IMR-90 (cell line): ENCODE measurements around the gene NDUFV2. TPM values are rescaled to one million over a fixed set of nuclear protein-coding genes. Genes with fewer than 3 reads are reported as not detected.

Source experiments
- ATAC-seq: fragments of 200-7000 bp; cut with Tn5 transposase; 2 replicates; pipeline ENCODE4 v1.9.1; 2020; ENCODE audit warnings: low read depth, mild to moderate bottlenecking, moderate library complexity
- BruUV-seq: library from RNA; stranded (reverse); fragments of 400-500 nt; replicated peaks from 2 replicates; lab custom pipeline; 2021; lab: Mats Ljungman, UMichigan
- CTCF ChIA-PET: fragments of 300-600 bp; formaldehyde crosslinking; extraction: SDS; loops from one replicate; lab custom pipeline; 2021; ENCODE audit warnings: antibody characterized with exemption; lab: Yijun Ruan, JAX
- POLR2A ChIA-PET: fragments of 300-600 bp; sonication (Branson Sonifier 250); formaldehyde crosslinking; loops from one replicate; lab custom pipeline; 2022; ENCODE audit warnings: antibody characterized with exemption; ENCODE audit not compliant: unreplicated experiment; lab: Charles Lee
- DNase-seq: peaks from one replicate; pipeline ENCODE4 v3.0.0; 2013
- H2AFZ ChIP-seq: replicated peaks from 2 replicates; pipeline ENCODE3; 2013; ENCODE audit warnings: low read length, mild to moderate bottlenecking; ENCODE audit not compliant: poor library complexity
- H2AK5ac ChIP-seq: 2 replicates; pipeline ENCODE4 v1.6.1; 2013; ENCODE audit warnings: low read depth, low read length, inconsistent platforms
- H2AK9ac ChIP-seq: replicated peaks from 2 replicates; pipeline ENCODE3; 2013; ENCODE audit warnings: mild to moderate bottlenecking, low read depth, low read length, moderate library complexity; ENCODE audit not compliant: poor library complexity
- H2BK120ac ChIP-seq: 2 replicates; pipeline ENCODE4 v1.6.1; 2013; ENCODE audit warnings: low read depth, low read length, inconsistent platforms
- H2BK15ac ChIP-seq: 3 replicates; pipeline ENCODE4 v1.6.1; 2013; ENCODE audit warnings: low read depth, low read length, inconsistent platforms
- H2BK20ac ChIP-seq: 2 replicates; pipeline ENCODE4 v1.6.1; 2013; ENCODE audit warnings: low read depth, mild to moderate bottlenecking, inconsistent platforms, low read length, moderate library complexity
- H2BK5ac ChIP-seq: 2 replicates; pipeline ENCODE4 v1.6.1; 2013; ENCODE audit warnings: mild to moderate bottlenecking, low read depth, low read length, inconsistent platforms; ENCODE audit not compliant: poor library complexity, severe bottlenecking
- H3K14ac ChIP-seq: replicated peaks from 2 replicates; pipeline ENCODE4 v1.6.1; 2013; ENCODE audit warnings: low read depth, low read length, inconsistent platforms
- H3K18ac ChIP-seq: 2 replicates; pipeline ENCODE4 v1.6.1; 2013; ENCODE audit warnings: low read depth, low read length, control low read depth
- H3K23ac ChIP-seq: 2 replicates; pipeline ENCODE4 v1.6.1; 2013; ENCODE audit warnings: low read depth, low read length, inconsistent platforms
- H3K27ac ChIP-seq: 2 replicates; pipeline ENCODE4 v1.5.1; 2013; ENCODE audit warnings: mild to moderate bottlenecking, control low read depth, low read length; ENCODE audit not compliant: insufficient read depth
- H3K27me3 ChIP-seq: 2 replicates; pipeline ENCODE4 v1.6.1; 2013; ENCODE audit warnings: low read length; ENCODE audit not compliant: control insufficient read depth, insufficient read depth
- H3K36me3 ChIP-seq: 2 replicates; pipeline ENCODE4 v1.6.1; 2013; ENCODE audit warnings: low read length, mixed read lengths; ENCODE audit not compliant: control insufficient read depth, insufficient read depth
- H3K4ac ChIP-seq: 2 replicates; pipeline ENCODE4 v1.6.1; 2013; ENCODE audit warnings: low read depth, low read length, inconsistent platforms
- H3K4me1 ChIP-seq: 2 replicates; pipeline ENCODE4 v1.6.1; 2013; ENCODE audit warnings: low read length, mixed read lengths; ENCODE audit not compliant: control insufficient read depth, insufficient read depth
- H3K4me2 ChIP-seq: 2 replicates; pipeline ENCODE4 v1.6.1; 2013; ENCODE audit warnings: low read depth, mild to moderate bottlenecking, control low read depth, low read length, moderate library complexity
- H3K4me3 ChIP-seq: 2 replicates; pipeline ENCODE4 v1.5.1; 2013; ENCODE audit warnings: low read depth, mild to moderate bottlenecking, control low read depth, low read length, moderate library complexity; ENCODE audit not compliant: insufficient read depth
- H3K56ac ChIP-seq: 2 replicates; pipeline ENCODE4 v1.6.1; 2013; ENCODE audit warnings: low read length, inconsistent platforms; ENCODE audit not compliant: insufficient read depth; ENCODE audit errors: extremely low read depth
- H3K79me1 ChIP-seq, 2 experiments: 2 replicates each; pipeline ENCODE4 v1.6.1; 2013; ENCODE audit warnings: low read length in 2 of 2, inconsistent platforms in 1 of 2, low read depth in 1 of 2
- H3K9ac ChIP-seq: 2 replicates; pipeline ENCODE4 v1.6.1; 2013; ENCODE audit warnings: low read depth, low read length, control low read depth
- H3K9me1 ChIP-seq: 2 replicates; pipeline ENCODE4 v1.6.1; 2013; ENCODE audit warnings: low read length, inconsistent platforms; ENCODE audit not compliant: insufficient read depth
- H3K9me3 ChIP-seq: 2 replicates; pipeline ENCODE4 v1.6.1; 2013; ENCODE audit warnings: low read length; ENCODE audit not compliant: control insufficient read depth, insufficient read depth
- H4K20me1 ChIP-seq: 2 replicates; pipeline ENCODE4 v1.6.1; 2013; ENCODE audit warnings: low read length, inconsistent platforms; ENCODE audit not compliant: insufficient read depth
- H4K5ac ChIP-seq: 2 replicates; pipeline ENCODE4 v1.6.1; 2013; ENCODE audit warnings: mild to moderate bottlenecking, low read depth, low read length, control low read depth
- H4K8ac ChIP-seq, 2 experiments: 2 replicates each; pipeline ENCODE4 v1.6.1; 2013; ENCODE audit warnings: low read depth in 2 of 2, low read length in 2 of 2, control low read depth in 1 of 2, inconsistent platforms in 1 of 2
- H4K91ac ChIP-seq: 2 replicates; pipeline ENCODE4 v1.6.1; 2013; ENCODE audit warnings: low read depth, low read length, inconsistent platforms; ENCODE audit not compliant: insufficient read depth
- BHLHE40 ChIP-seq: fragments of 150-350 bp; IDR thresholded peaks from 2 replicates; pipeline ENCODE4 v1.6.1; 2016; ENCODE audit warnings: mild to moderate bottlenecking, low read depth, low read length
- CEBPB ChIP-seq: IDR thresholded peaks from 2 replicates; pipeline ENCODE4 v1.6.1; 2012; ENCODE audit warnings: low read depth, low read length, improper control_type of control experiment
- CHD1 ChIP-seq: IDR thresholded peaks from 2 replicates; pipeline ENCODE4 v1.6.1; 2012; ENCODE audit warnings: low read depth, low read length, improper control_type of control experiment
- FOS ChIP-seq: fragments of 150-350 bp; IDR thresholded peaks from 2 replicates; pipeline ENCODE4 v1.6.1; 2016; ENCODE audit warnings: low read depth, low read length
- MAFK ChIP-seq: IDR thresholded peaks from 2 replicates; pipeline ENCODE4 v1.6.1; 2012; ENCODE audit warnings: low read depth, low read length, improper control_type of control experiment
- MAZ ChIP-seq: IDR thresholded peaks from 2 replicates; pipeline ENCODE4 v1.6.1; 2012; ENCODE audit warnings: low read depth, mild to moderate bottlenecking, low read length, improper control_type of control experiment, moderate library complexity, borderline replicate concordance
- MXI1 ChIP-seq: IDR thresholded peaks from 2 replicates; pipeline ENCODE4 v1.6.1; 2012; ENCODE audit warnings: low read depth, mild to moderate bottlenecking, low read length, moderate library complexity, borderline replicate concordance
- NFE2L2 ChIP-seq: fragments of 150-350 bp; IDR thresholded peaks from 2 replicates; pipeline ENCODE4 v1.6.1; 2016; ENCODE audit warnings: low read depth, mild to moderate bottlenecking, low read length
- POLR2A ChIP-seq: IDR thresholded peaks from 2 replicates; pipeline ENCODE4 v1.6.1; 2012; ENCODE audit warnings: mild to moderate bottlenecking, low read depth, low read length
- RAD21 ChIP-seq: IDR thresholded peaks from 2 replicates; pipeline ENCODE4 v1.6.1; 2012; ENCODE audit warnings: low read length, improper control_type of control experiment
- RCOR1 ChIP-seq: IDR thresholded peaks from 2 replicates; pipeline ENCODE4 v1.6.1; 2012; ENCODE audit warnings: mild to moderate bottlenecking, low read length, improper control_type of control experiment; ENCODE audit not compliant: insufficient replicate concordance
- RFX5 ChIP-seq: IDR thresholded peaks from 2 replicates; pipeline ENCODE4 v1.8.0; 2012; ENCODE audit warnings: low read depth, mild to moderate bottlenecking, low read length, moderate library complexity
- SMC3 ChIP-seq: fragments of 150-350 bp; IDR thresholded peaks from 2 replicates; pipeline ENCODE4 v1.6.1; 2016; ENCODE audit warnings: low read depth, mild to moderate bottlenecking, antibody characterized with exemption, low read length, moderate library complexity
- WGBS, 2 experiments: methylation state at CpG; one replicate each; pipeline versions ENCODE4 v1.1.5 to v1.1.7; 2013; ENCODE audit warnings: missing lambda C conversion rate in 2 of 2; ENCODE audit not compliant: insufficient read length in 1 of 2; ENCODE audit errors: extremely low coverage in 2 of 2; 5-methylcytosine and 5-hydroxymethylcytosine counted together
- dilution Hi-C: fragments of 300-500 bp; cut with HindIII; formaldehyde crosslinking; loops from one replicate; pipeline ENCODE4 v1.14.3; 2018; ENCODE audit warnings: low sequenced_read_pairs; ENCODE audit not compliant: unreplicated experiment
- in situ Hi-C: fragments of 300-500 bp; cut with MboI; formaldehyde crosslinking; loops from 3 replicates; pipeline ENCODE4 v1.14.3; 2019; ENCODE audit warnings: low sequenced_read_pairs, inconsistent platforms, mixed read lengths
- intact Hi-C: fragments of 100-400 bp; cut with micrococcal nuclease; formaldehyde crosslinking; loops from 2 replicates; pipeline ENCODE4 v1.10.0; 2022
- polyA plus RNA-seq, 3 experiments: library from polyadenylated mRNA; depleted of rRNA; stranded (reverse); fragments of >200 nt; gene quantifications; 2 replicates each; pipeline ENCODE4 v1.2.3, GENCODE V29; 2012; ENCODE audit warnings: low replicate concordance in 1 of 3
- total RNA-seq: library from RNA; depleted of rRNA; stranded (reverse); fragments of >200 nt; gene quantifications from 2 replicates; pipeline ENCODE4 v1.2.3, GENCODE V29; 2012
- TF ChIP-seq, protein P1 (sequence below): conservative IDR thresholded peaks from 2 replicates; pipeline ENCODE4 v1.5.1; 2012; ENCODE audit warnings: mild to moderate bottlenecking, low read depth, low read length, improper control_type of control experiment
- TF ChIP-seq, protein P2 (sequence below): fragments of 150-350 bp; IDR thresholded peaks from 2 replicates; pipeline ENCODE4 v1.6.1; 2017; ENCODE audit warnings: mild to moderate bottlenecking, antibody characterized with exemption, low read length, low read depth
- TF ChIP-seq, protein P3 (sequence below): fragments of 150-350 bp; IDR thresholded peaks from 2 replicates; pipeline ENCODE4 v1.6.1; 2016; ENCODE audit warnings: low read depth, mild to moderate bottlenecking, low read length, moderate library complexity, borderline replicate concordance

NDUFV2 gene
- total and polyA plus RNA-seq, 2 of the 4 experiments (the other 2 are of a cell fraction), result 106 to 126 TPM

DNA sequence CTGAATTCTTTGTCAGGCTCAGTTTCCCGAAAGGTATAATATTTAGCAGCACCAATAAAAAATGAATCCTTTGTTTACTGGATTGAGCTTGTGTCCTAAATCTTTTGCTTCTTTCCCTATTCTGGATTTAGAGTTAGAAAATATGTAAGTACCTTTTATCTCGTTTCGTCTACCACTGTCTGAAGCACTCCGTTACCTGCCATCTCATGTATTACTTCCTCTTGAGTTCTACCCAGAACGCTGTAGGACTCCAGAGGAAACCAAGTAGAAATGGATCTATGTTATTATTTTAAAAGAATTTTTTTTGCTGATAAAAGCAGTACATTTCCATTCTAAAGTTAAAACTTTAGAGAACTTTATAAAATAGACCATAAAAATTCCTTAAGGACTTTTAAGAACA is 47.6 kb downstream of the NDUFV2 start:
- H3K9ac ChIP-seq, result no peak overlapping the region
- no TSS peak for BruUV-seq
- H3K27me3 ChIP-seq, result no peaks in the 10 kb centered on the region
- ATAC-seq (no peak), DNase-seq (no peak)
- H3K4me2 ChIP-seq, result no peak overlapping the region
- H2BK120ac ChIP-seq, result no peak overlapping the region
- H3K27ac ChIP-seq, result no peak overlapping the region
- H3K4me3 ChIP-seq, result no peak overlapping the region
- no peak overlapping the region for H3K56ac ChIP-seq
- no peak overlapping the region for H2AK5ac ChIP-seq
- no peak overlapping the region for H4K5ac ChIP-seq
- H3K18ac ChIP-seq, result no peak overlapping the region
- H3K4me1 ChIP-seq, result peaks cover 7% of the 10 kb centered on the region
- no peaks in the 10 kb centered on the region for H3K9me3 ChIP-seq
- H3K14ac ChIP-seq, result no peak overlapping the region
- H4K8ac ChIP-seq, result no peak overlapping the region
- peaks cover 2% of the 10 kb centered on the region; the same call in 1 of the 2 replicates for H3K36me3 ChIP-seq
- CTCF ChIA-PET, result no interaction called here
- POLR2A ChIA-PET, result no interaction called here
- no peak overlapping the region for H2BK15ac ChIP-seq
- H4K91ac ChIP-seq, result no peak overlapping the region
- peaks cover 8% of the 10 kb centered on the region for H3K9me1 ChIP-seq
- intact Hi-C loops, result no loop called here
- H2BK5ac ChIP-seq, result no peak overlapping the region
- no peak overlapping the region for H3K23ac ChIP-seq
- dilution Hi-C loops, result no loop called here
- H2BK20ac ChIP-seq, result no peak overlapping the region
- no peak overlapping the region for H2AFZ ChIP-seq
- in situ Hi-C loops, result loop anchor here (5.0 kb wide), 1 partner anchor 78 kb away; no protein-coding TSS in a partner anchor
- no peak overlapping the region for H3K4ac ChIP-seq
- H4K20me1 ChIP-seq, result peaks cover 64% of the 10 kb centered on the region; the same call in 1 of the 2 replicates
- TF ChIP-seq RCOR1 (no peak), MXI1 (no peak), BHLHE40 (no peak), MAZ (no peak), MAFK (no peak), RFX5 (no peak), CHD1 (no peak), SMC3 (no peak), RAD21 (no peak), POLR2A (no peak), NFE2L2 (no peak), FOS (no peak), CEBPB (no peak)
- TF ChIP-seq, protein P1, sequence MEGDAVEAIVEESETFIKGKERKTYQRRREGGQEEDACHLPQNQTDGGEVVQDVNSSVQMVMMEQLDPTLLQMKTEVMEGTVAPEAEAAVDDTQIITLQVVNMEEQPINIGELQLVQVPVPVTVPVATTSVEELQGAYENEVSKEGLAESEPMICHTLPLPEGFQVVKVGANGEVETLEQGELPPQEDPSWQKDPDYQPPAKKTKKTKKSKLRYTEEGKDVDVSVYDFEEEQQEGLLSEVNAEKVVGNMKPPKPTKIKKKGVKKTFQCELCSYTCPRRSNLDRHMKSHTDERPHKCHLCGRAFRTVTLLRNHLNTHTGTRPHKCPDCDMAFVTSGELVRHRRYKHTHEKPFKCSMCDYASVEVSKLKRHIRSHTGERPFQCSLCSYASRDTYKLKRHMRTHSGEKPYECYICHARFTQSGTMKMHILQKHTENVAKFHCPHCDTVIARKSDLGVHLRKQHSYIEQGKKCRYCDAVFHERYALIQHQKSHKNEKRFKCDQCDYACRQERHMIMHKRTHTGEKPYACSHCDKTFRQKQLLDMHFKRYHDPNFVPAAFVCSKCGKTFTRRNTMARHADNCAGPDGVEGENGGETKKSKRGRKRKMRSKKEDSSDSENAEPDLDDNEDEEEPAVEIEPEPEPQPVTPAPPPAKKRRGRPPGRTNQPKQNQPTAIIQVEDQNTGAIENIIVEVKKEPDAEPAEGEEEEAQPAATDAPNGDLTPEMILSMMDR, result no peak
- TF ChIP-seq, protein P2, sequence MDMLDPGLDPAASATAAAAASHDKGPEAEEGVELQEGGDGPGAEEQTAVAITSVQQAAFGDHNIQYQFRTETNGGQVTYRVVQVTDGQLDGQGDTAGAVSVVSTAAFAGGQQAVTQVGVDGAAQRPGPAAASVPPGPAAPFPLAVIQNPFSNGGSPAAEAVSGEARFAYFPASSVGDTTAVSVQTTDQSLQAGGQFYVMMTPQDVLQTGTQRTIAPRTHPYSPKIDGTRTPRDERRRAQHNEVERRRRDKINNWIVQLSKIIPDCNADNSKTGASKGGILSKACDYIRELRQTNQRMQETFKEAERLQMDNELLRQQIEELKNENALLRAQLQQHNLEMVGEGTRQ, result no peak
- TF ChIP-seq, protein P3, sequence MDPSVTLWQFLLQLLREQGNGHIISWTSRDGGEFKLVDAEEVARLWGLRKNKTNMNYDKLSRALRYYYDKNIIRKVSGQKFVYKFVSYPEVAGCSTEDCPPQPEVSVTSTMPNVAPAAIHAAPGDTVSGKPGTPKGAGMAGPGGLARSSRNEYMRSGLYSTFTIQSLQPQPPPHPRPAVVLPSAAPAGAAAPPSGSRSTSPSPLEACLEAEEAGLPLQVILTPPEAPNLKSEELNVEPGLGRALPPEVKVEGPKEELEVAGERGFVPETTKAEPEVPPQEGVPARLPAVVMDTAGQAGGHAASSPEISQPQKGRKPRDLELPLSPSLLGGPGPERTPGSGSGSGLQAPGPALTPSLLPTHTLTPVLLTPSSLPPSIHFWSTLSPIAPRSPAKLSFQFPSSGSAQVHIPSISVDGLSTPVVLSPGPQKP, result no peak
- H3K79me1 ChIP-seq, result peaks cover 11 to 57% of the 10 kb centered on the region in 2 experiments
- H2AK9ac ChIP-seq, result no peak overlapping the region
- WGBS, 2 experiments, result no CpG with 5 or more reads among the region's 5 CpGs
